Left lung (tissue), 10 donors: ENCODE data around the gene TBC1D17. TPM values are rescaled to one million over a fixed set of nuclear protein-coding genes. Genes with fewer than 3 reads are reported as not detected.

Experiments
- ATAC-seq: fragments of 200-7000 bp; cut with Tn5 transposase; one replicate; pipeline ENCODE4 v1.9.1; 2020; ENCODE audit warnings: moderate library complexity
- DNase-seq, 4 donors: peaks; one replicate each; pipeline ENCODE4 v3.0.0-alpha.2; 2013 to 2020
- H3K27ac ChIP-seq, 2 donors: fragments of 200-600 bp; sonication (generic) in 1 of 2; one replicate each; pipeline versions ENCODE4 v1.5.0 to v1.8.0; 2020 to 2021
- H3K27me3 ChIP-seq, 2 donors: fragments of 200-600 bp; sonication (generic) in 1 of 2; one replicate each; pipeline versions ENCODE4 v1.5.0 to v1.8.0; 2020 to 2021
- H3K36me3 ChIP-seq, 2 donors: fragments of 200-600 bp; sonication (generic) in 1 of 2; one replicate each; pipeline versions ENCODE4 v1.5.0 to v1.8.0; 2020 to 2021
- H3K4me1 ChIP-seq, 2 donors: fragments of 200-600 bp; one replicate each; pipeline ENCODE4 v1.8.0; 2021
- H3K4me3 ChIP-seq, 2 donors: fragments of 200-600 bp; sonication (generic) in 1 of 2; one replicate each; pipeline versions ENCODE4 v1.5.0 to v1.8.0; 2020 to 2021; ENCODE audit warnings: mild to moderate bottlenecking in 1 of 2
- H3K9me3 ChIP-seq, 2 donors: fragments of 200-600 bp; sonication (generic) in 1 of 2; one replicate each; pipeline versions ENCODE4 v1.5.0 to v1.8.0; 2020 to 2021
- CTCF ChIP-seq, 2 donors: fragments of 200-600 bp; sonication (generic) in 1 of 2; IDR thresholded peaks; one replicate each; pipeline versions ENCODE4 v1.5.0 to v1.8.0; 2021; ENCODE audit warnings: antibody characterized with exemption in 2 of 2
- intact Hi-C, 2 donors: fragments of 100-400 bp; cut with DNase I; formaldehyde crosslinking; loops; one replicate each; pipeline versions ENCODE4 v1.11.2 to v1.14.2; 2022
- polyA plus RNA-seq, 6 donors: library from polyadenylated mRNA; unstranded; fragments of 120-200 nt; gene quantifications; one replicate each; pipeline ENCODE4 v1.2.1, GENCODE V29; 2013; ENCODE audit not compliant: insufficient read length in 6 of 6
- total RNA-seq, 2 donors: library from RNA; stranded (reverse); fragmentation: NEBNext Ultra II Directional; extraction: Animal tissue kit (Norgen Biotek cat#: 25700); gene quantifications; one replicate each; pipeline ENCODE4 v1.2.1, GENCODE V29; 2021
- donor health status: DM: no; HTN: yes; CAD: no.
- donor health status: DM: no; HTN: no; CAD: no.

Gene TBC1D17
- total and polyA plus RNA-seq, 8 donors: 35.2 to 47.2 (median 45.0) TPM

- DNase-seq: no peak
Observed at GRCh38 chr19:49913720-49914119, 36.2 kb downstream of the TBC1D17 start.

GRCh38 chr19:49915271-49915670, 37.8 kb downstream of the TBC1D17 start:
- intact Hi-C loops: no loop called here
- H3K27ac ChIP-seq: no peak overlapping the region
- H3K27me3 ChIP-seq: no peaks in the 10 kb centered on the region
- H3K4me3 ChIP-seq: no peak overlapping the region
- H3K4me1 ChIP-seq: peaks cover 4 to 52% of the 10 kb centered on the region in 2 donors
- TF ChIP-seq CTCF (IDR thresholded peaks at IDR 0.05): no peak
- no peak for ATAC-seq
- peaks cover 0 to 69% of the 10 kb centered on the region in 2 donors for H3K36me3 ChIP-seq
- H3K9me3 ChIP-seq: no peaks in the 10 kb centered on the region
- DNase-seq: no peak

More at GRCh38 chr19:49913720-49914119, 36.2 kb downstream of the TBC1D17 start:
- Histone ChIP-seq H3K4me1 (peaks cover 4 to 55% of the 10 kb centered on the region in 2 donors), H3K9me3 (no peaks in the 10 kb centered on the region), H3K4me3 (no peak overlapping the region), H3K27me3 (no peaks in the 10 kb centered on the region), H3K36me3 (peaks cover 0 to 84% of the 10 kb centered on the region in 2 donors), H3K27ac (no peak overlapping the region)
- no peak for ATAC-seq
- TF ChIP-seq CTCF (IDR thresholded peaks at IDR 0.05): no peak
- intact Hi-C loops: no loop called here

GRCh38 chr19:49916839-49917733, 39.6 kb downstream of the TBC1D17 start:
- H3K4me1 ChIP-seq: peaks cover 0 to 36% of the 10 kb centered on the region in 2 donors
- no peaks in the 10 kb centered on the region for H3K9me3 ChIP-seq
- DNase-seq: no peak
- no peak overlapping the region for H3K4me3 ChIP-seq
- peak; percentile 25 for ATAC-seq
- TF ChIP-seq CTCF (IDR thresholded peaks at IDR 0.05): no peak
- H3K27me3 ChIP-seq: no peaks in the 10 kb centered on the region
- intact Hi-C loops: no loop called here
- peaks cover 0 to 80% of the 10 kb centered on the region in 2 donors for H3K36me3 ChIP-seq
- peak overlapping the region in 1 of 2 donors; percentile 68 for H3K27ac ChIP-seq

GRCh38 chr19:49918089-49918488, 40.6 kb downstream of the TBC1D17 start:
- no peaks in the 10 kb centered on the region for H3K27me3 ChIP-seq
- peaks cover 0 to 36% of the 10 kb centered on the region in 2 donors for H3K4me1 ChIP-seq
- peak overlapping the region in 1 of 2 donors; percentile 68 for H3K27ac ChIP-seq
- DNase-seq (peak in 1 of 4 donors; percentile 4), ATAC-seq (no peak)
- no peak overlapping the region for H3K4me3 ChIP-seq
- no peak for TF ChIP-seq CTCF (IDR thresholded peaks at IDR 0.05)
- intact Hi-C loops: no loop called here
- H3K9me3 ChIP-seq: no peaks in the 10 kb centered on the region
- peaks cover 0 to 80% of the 10 kb centered on the region in 2 donors for H3K36me3 ChIP-seq

- no peak for TF ChIP-seq CTCF (IDR thresholded peaks at IDR 0.05)
- H3K36me3 ChIP-seq: peaks cover 0 to 80% of the 10 kb centered on the region in 2 donors
- no peak for ATAC-seq
- DNase-seq: peak in 1 of 4 donors; percentile 40
- H3K9me3 ChIP-seq: no peaks in the 10 kb centered on the region
- H3K4me1 ChIP-seq: peaks cover 0 to 60% of the 10 kb centered on the region in 2 donors
- H3K27ac ChIP-seq: no peak overlapping the region
- no peak overlapping the region for H3K4me3 ChIP-seq
- no peaks in the 10 kb centered on the region for H3K27me3 ChIP-seq
- intact Hi-C loops: no loop called here
Observed at GRCh38 chr19:49920624-49921363, 43.3 kb downstream of the TBC1D17 start.
